H9 (cell line): ENCODE measurements around the gene USP49. TPM values are rescaled to one million over a fixed set of nuclear protein-coding genes. Genes with fewer than 3 reads are reported as not detected.

Experiments used
- DNase-seq: peaks from one replicate; pipeline ENCODE4 v3.0.0-alpha.2; 2017
- H2AFZ ChIP-seq: one replicate; pipeline ENCODE4 v1.6.1; 2013; ENCODE audit warnings: mild to moderate bottlenecking, low read length, control low read depth, moderate library complexity
- H2AK5ac ChIP-seq: 2 replicates; pipeline ENCODE4 v1.6.1; 2013; ENCODE audit warnings: low read length, control low read depth, mixed read lengths; ENCODE audit not compliant: insufficient read length
- H2BK120ac ChIP-seq: one replicate; pipeline ENCODE4 v1.6.1; 2013; ENCODE audit warnings: low read depth, mild to moderate bottlenecking, low read length, control low read depth, inconsistent platforms; ENCODE audit not compliant: poor library complexity, severe bottlenecking
- H2BK12ac ChIP-seq: 2 replicates; pipeline ENCODE4 v1.6.1; 2013; ENCODE audit warnings: low read length, control low read depth, mixed read lengths, low read depth; ENCODE audit not compliant: insufficient read length
- H2BK15ac ChIP-seq: 2 replicates; pipeline ENCODE4 v1.6.1; 2013; ENCODE audit warnings: low read depth, low read length, control low read depth
- H2BK20ac ChIP-seq: one replicate; pipeline ENCODE4 v1.6.1; 2013; ENCODE audit warnings: low read depth, mild to moderate bottlenecking, low read length, control low read depth, inconsistent platforms; ENCODE audit not compliant: poor library complexity, severe bottlenecking
- H2BK5ac ChIP-seq: 2 replicates; pipeline ENCODE4 v1.6.1; 2013; ENCODE audit warnings: low read length, control low read depth, mixed read lengths; ENCODE audit not compliant: insufficient read length
- H3K14ac ChIP-seq: 2 replicates; pipeline ENCODE4 v1.6.1; 2013; ENCODE audit warnings: low read length, control low read depth; ENCODE audit not compliant: insufficient read depth
- H3K18ac ChIP-seq: 2 replicates; pipeline ENCODE4 v1.6.1; 2013; ENCODE audit warnings: low read depth, mild to moderate bottlenecking, mixed read lengths, low read length, control low read depth; ENCODE audit not compliant: insufficient read length
- H3K23ac ChIP-seq: 2 replicates; pipeline ENCODE4 v1.6.1; 2013; ENCODE audit warnings: low read length, control low read depth, mixed read lengths, low read depth; ENCODE audit not compliant: insufficient read length
- H3K23me2 ChIP-seq: 2 replicates; pipeline ENCODE4 v1.6.1; 2013; ENCODE audit warnings: low read depth, mild to moderate bottlenecking, mixed read lengths, low read length, control low read depth; ENCODE audit not compliant: insufficient read length, poor library complexity, severe bottlenecking
- H3K27ac ChIP-seq: 2 replicates; pipeline ENCODE4 v1.5.1; 2013; ENCODE audit warnings: low read length, control low read depth, mixed read lengths, low read depth; ENCODE audit not compliant: insufficient read length
- H3K27me3 ChIP-seq: 2 replicates; pipeline ENCODE4 v1.6.1; 2013; ENCODE audit warnings: low read length, control low read depth, inconsistent platforms; ENCODE audit not compliant: insufficient read depth
- H3K4ac ChIP-seq: 2 replicates; pipeline ENCODE4 v1.6.1; 2013; ENCODE audit warnings: low read depth, mild to moderate bottlenecking, control low read depth, inconsistent platforms, low read length, moderate library complexity
- H3K4me1 ChIP-seq: 2 replicates; pipeline ENCODE4 v1.6.1; 2013; ENCODE audit warnings: low read length, control low read depth, inconsistent platforms; ENCODE audit not compliant: insufficient read depth
- H3K4me2 ChIP-seq: 2 replicates; pipeline ENCODE4 v1.6.1; 2013; ENCODE audit warnings: low read length, control low read depth, mixed read lengths; ENCODE audit not compliant: insufficient read length, insufficient read depth
- H3K56ac ChIP-seq: 2 replicates; pipeline ENCODE4 v1.6.1; 2013; ENCODE audit warnings: low read depth, mild to moderate bottlenecking, mixed read lengths, low read length, control low read depth; ENCODE audit not compliant: insufficient read length
- H3K79me1 ChIP-seq: 2 replicates; pipeline ENCODE4 v1.6.1; 2013; ENCODE audit warnings: low read depth, mild to moderate bottlenecking, moderate library complexity, low read length, control low read depth, inconsistent platforms; ENCODE audit not compliant: insufficient read depth, poor library complexity, severe bottlenecking
- H3K79me2 ChIP-seq: 2 replicates; pipeline ENCODE4 v1.6.1; 2013; ENCODE audit warnings: low read length, control low read depth, inconsistent platforms; ENCODE audit not compliant: insufficient read depth
- H3K9ac ChIP-seq: 2 replicates; pipeline ENCODE4 v1.6.1; 2013; ENCODE audit warnings: low read length, control low read depth, mixed read lengths; ENCODE audit not compliant: insufficient read length; ENCODE audit errors: extremely low read depth
- H3K9me3 ChIP-seq: one replicate; pipeline ENCODE4 v1.6.1; 2013; ENCODE audit warnings: low read depth, low read length, inconsistent platforms; ENCODE audit not compliant: control insufficient read depth
- H3T11ph ChIP-seq: one replicate; pipeline ENCODE4 v1.6.1; 2013; ENCODE audit warnings: mild to moderate bottlenecking, low read length, control low read depth, inconsistent platforms
- H4K20me1 ChIP-seq: one replicate; pipeline ENCODE4 v1.6.1; 2013; ENCODE audit not compliant: control insufficient read depth, insufficient read length, insufficient read depth
- H4K5ac ChIP-seq: 2 replicates; pipeline ENCODE4 v1.6.1; 2013; ENCODE audit warnings: low read depth, mild to moderate bottlenecking, mixed read lengths, low read length, control low read depth; ENCODE audit not compliant: insufficient read length
- H4K8ac ChIP-seq: replicated peaks from 2 replicates; pipeline ENCODE4 v1.6.1; 2013; ENCODE audit warnings: low read length, control low read depth, mixed read lengths, low read depth; ENCODE audit not compliant: insufficient read length
- H4K91ac ChIP-seq: 2 replicates; pipeline ENCODE4 v1.6.1; 2013; ENCODE audit warnings: low read depth, mild to moderate bottlenecking, moderate library complexity, mixed read lengths, low read length, control low read depth; ENCODE audit not compliant: insufficient read length
- H3K27ac Mint-ChIP-seq, 3 experiments: 2 replicates in 2 of 3; 3 replicates in 1 of 3; pipeline ENCODE4 v1.8.0; 2020 to 2021; ENCODE audit warnings: mixed read lengths in 3 of 3, mild to moderate bottlenecking in 1 of 3, moderate library complexity in 1 of 3
- H3K27me3 Mint-ChIP-seq: 2 replicates; pipeline ENCODE4 v1.8.0; 2021; ENCODE audit warnings: low read depth, mild to moderate bottlenecking, moderate library complexity, mixed read lengths
- H3K36me3 Mint-ChIP-seq, 3 experiments: 2 replicates in 2 of 3; 3 replicates in 1 of 3; pipeline ENCODE4 v1.8.0; 2020 to 2021; ENCODE audit warnings: low read depth in 3 of 3, mixed read lengths in 3 of 3; ENCODE audit not compliant: insufficient read depth in 1 of 3
- H3K4me1 Mint-ChIP-seq, 2 experiments: 2 replicates each; pipeline ENCODE4 v1.8.0; 2020; ENCODE audit warnings: mixed read lengths in 2 of 2
- H3K4me3 Mint-ChIP-seq, 2 experiments: 2 replicates in 1 of 2; 3 replicates in 1 of 2; pipeline ENCODE4 v1.8.0; 2020 to 2021; ENCODE audit warnings: mild to moderate bottlenecking in 2 of 2, mixed read lengths in 2 of 2, moderate library complexity in 1 of 2
- H3K9me3 Mint-ChIP-seq, 2 experiments: 2 replicates in 1 of 2; 3 replicates in 1 of 2; pipeline ENCODE4 v1.8.0; 2020; ENCODE audit warnings: mild to moderate bottlenecking in 2 of 2, mixed read lengths in 2 of 2, moderate library complexity in 1 of 2
- CTCF ChIP-seq: fragments of 200-600 bp; sonication (generic); conservative IDR thresholded peaks from 3 replicates; pipeline ENCODE4 v1.8.0; 2021; ENCODE audit warnings: antibody characterized with exemption, mild to moderate bottlenecking
- WGBS: extraction: QIAGEN DNeasy Blood & Tissue Kit; methylation state at CpG from one replicate; pipeline ENCODE4 v1.1.7; 2013; ENCODE audit warnings: missing lambda C conversion rate, low lambda C conversion rate, mixed read lengths; ENCODE audit not compliant: insufficient read length; ENCODE audit errors: extremely low coverage; 5-methylcytosine and 5-hydroxymethylcytosine counted together
- total RNA-seq: library from RNA; stranded (reverse); gene quantifications from 2 replicates; pipeline ENCODE4 v1.2.1, GENCODE V29; 2021

The USP49 gene
- total RNA-seq, 1 experiment from 2014 or later = 19.0 TPM

GRCh38 chr6:41774841-41775240 lies 120.3 kb downstream of the USP49 start:
- Mint-ChIP-seq H3K27me3 (peaks cover 4% of the 10 kb centered on the region; the same call in 1 of the 2 replicates), H3K9me3 (no peaks in the 10 kb centered on the region), H3K4me3 (no peak overlapping the region), H3K27ac (no peak overlapping the region), H3K36me3 (peaks cover 14 to 39% (median 37%) of the 10 kb centered on the region in 3 experiments; a peak in 6 of 7 replicates), H3K4me1 (peaks cover 7 to 8% of the 10 kb centered on the region in 2 experiments)
- Histone ChIP-seq H3K9ac (no peak overlapping the region), H3K18ac (no peak overlapping the region), H3K79me2 (no peaks in the 10 kb centered on the region), H3K27ac (no peak overlapping the region), H4K5ac (no peak overlapping the region), H3K23me2 (peaks cover 5% of the 10 kb centered on the region), H4K8ac (no peak overlapping the region), H3K23ac (no peak overlapping the region), H3K27me3 (no peaks in the 10 kb centered on the region), H3K9me3 (no peaks in the 10 kb centered on the region), H3K14ac (no peak overlapping the region), H3K4me2 (no peak overlapping the region), H4K91ac (no peak overlapping the region), H2AFZ (no peak overlapping the region), H2BK20ac (no peak overlapping the region), H2BK120ac (no peak overlapping the region), H3K56ac (no peak overlapping the region), H4K20me1 (no peaks in the 10 kb centered on the region), H3K79me1 (no peaks in the 10 kb centered on the region), H2BK15ac (no peak overlapping the region), H2BK12ac (no peak overlapping the region), H2BK5ac (no peak overlapping the region), H3K4me1 (no peaks in the 10 kb centered on the region), H2AK5ac (no peak overlapping the region), H3T11ph (no peak overlapping the region), H3K4ac (no peak overlapping the region)
- WGBS = no CpG with 5 or more reads among the region's 3 CpGs
- DNase-seq = no peak
- TF ChIP-seq CTCF = no peak
